Keratinocyte (primary cell): ENCODE results near the gene F2. TPM values are rescaled to one million over a fixed set of nuclear protein-coding genes. Genes with fewer than 3 reads are reported as not detected.
"Not testable (repeated sequence)": the region's sequence is repeated elsewhere in the genome, so short reads cannot be mapped to it uniquely, and the experiment has no call there.

Experiments
- DNase-seq: peaks from one replicate; pipeline ENCODE4 v3.0.0-alpha.2; 2011; ENCODE audit warnings: low read depth, missing footprints, low spot score
- FAIRE-seq: peaks from 2 replicates; lab custom pipeline; 2011; peaks lifted over from hg19 to GRCh38; lab: Jason Lieb, UNC
- H2AFZ ChIP-seq: 2 replicates; pipeline ENCODE4 v1.6.0; 2012; ENCODE audit warnings: low read length, control low read depth, inconsistent platforms; ENCODE audit not compliant: control insufficient read depth
- H3K27ac ChIP-seq: 2 replicates; pipeline ENCODE4 v1.5.1; 2011; ENCODE audit warnings: low read length; ENCODE audit not compliant: control insufficient read depth, insufficient read depth
- H3K27me3 ChIP-seq: 3 replicates; pipeline ENCODE4 v1.6.0; 2011; ENCODE audit warnings: low read length; ENCODE audit not compliant: control insufficient read depth, insufficient read depth; ENCODE audit errors: extremely low read depth
- H3K36me3 ChIP-seq, 2 experiments: 2 replicates in 1 of 2; 3 replicates in 1 of 2; pipeline ENCODE4 v1.5.1; 2011; ENCODE audit warnings: low read length in 2 of 2, mild to moderate bottlenecking in 1 of 2; ENCODE audit not compliant: control insufficient read depth in 2 of 2, insufficient read depth in 2 of 2; ENCODE audit errors: extremely low read depth in 1 of 2
- H3K4me1 ChIP-seq: 3 replicates; pipeline ENCODE4 v1.5.1; 2011; ENCODE audit warnings: low read length; ENCODE audit not compliant: control insufficient read depth, insufficient read depth; ENCODE audit errors: extremely low read depth
- H3K4me2 ChIP-seq: 3 replicates; pipeline ENCODE4 v1.6.0; 2011; ENCODE audit warnings: low read depth, low read length; ENCODE audit not compliant: control insufficient read depth, insufficient read depth; ENCODE audit errors: extremely low read depth
- H3K4me3 ChIP-seq, 3 experiments: fragments of 200-600 bp in 1 of 3; sonication (generic) in 1 of 3; 2 replicates in 2 of 3; 3 replicates in 1 of 3; pipeline ENCODE4 v1.5.1; 2011 to 2016; ENCODE audit warnings: low read length in 3 of 3, mild to moderate bottlenecking in 3 of 3, control low read depth in 2 of 3, inconsistent platforms in 1 of 3, low read depth in 1 of 3, mixed read lengths in 1 of 3, mixed run types in 1 of 3, moderate library complexity in 1 of 3; ENCODE audit not compliant: control insufficient read depth in 2 of 3, insufficient read depth in 2 of 3; ENCODE audit errors: extremely low read depth in 1 of 3
- H3K79me2 ChIP-seq: 2 replicates; pipeline ENCODE4 v1.6.0; 2012; ENCODE audit warnings: low read length; ENCODE audit not compliant: control insufficient read depth, insufficient read depth
- H3K9ac ChIP-seq: 3 replicates; pipeline ENCODE4 v1.6.0; 2011; ENCODE audit warnings: low read length; ENCODE audit not compliant: control insufficient read depth, insufficient read depth; ENCODE audit errors: extremely low read depth
- H3K9me1 ChIP-seq: 3 replicates; pipeline ENCODE4 v1.6.0; 2011; ENCODE audit warnings: low read length; ENCODE audit not compliant: control insufficient read depth, insufficient read depth; ENCODE audit errors: extremely low read depth
- H3K9me3 ChIP-seq: 2 replicates; pipeline ENCODE4 v1.5.1; 2012; ENCODE audit warnings: low read depth, low read length; ENCODE audit not compliant: control insufficient read depth
- H4K20me1 ChIP-seq: 3 replicates; pipeline ENCODE4 v1.6.0; 2011; ENCODE audit warnings: low read length; ENCODE audit not compliant: control insufficient read depth, insufficient read depth; ENCODE audit errors: extremely low read depth
- EZH2 ChIP-seq: IDR thresholded peaks from one replicate; pipeline ENCODE4 v1.6.1; 2012; ENCODE audit warnings: inconsistent platforms, mild to moderate bottlenecking, low read length, moderate library complexity
- dilution Hi-C: fragments of 300-500 bp; cut with MboI; formaldehyde crosslinking; loops from one replicate; pipeline ENCODE4 v1.7.0; 2020; ENCODE audit warnings: low sequenced_read_pairs; ENCODE audit not compliant: extremely low pct_ligation_motif_present
- polyA plus RNA-seq, 5 experiments: library from polyadenylated mRNA; depleted of rRNA in 3 of 5; stranded (reverse) in 3 of 5; stranded (forward) in 1 of 5; unstranded in 1 of 5; fragments of >200 nt; gene quantifications; 1 replicate in 1 of 5; 2 replicates in 3 of 5; 3 replicates in 1 of 5; pipeline versions ENCODE4 v1.2.1 to v1.2.3, GENCODE V29; 2011 to 2012; ENCODE audit warnings: missing spikeins in 2 of 5, low read depth in 1 of 5, low replicate concordance in 1 of 5
- TF ChIP-seq, protein P1 (sequence below), 3 experiments: IDR thresholded peaks in 1 of 3; conservative IDR thresholded peaks in 1 of 3; optimal IDR thresholded peaks in 1 of 3; 2 replicates in 2 of 3; 3 replicates in 1 of 3; pipeline versions ENCODE3 to v1.5.1; 2011; ENCODE audit warnings: low read length in 3 of 3, mild to moderate bottlenecking in 3 of 3, moderate library complexity in 2 of 3, control low read depth in 1 of 3, inconsistent platforms in 1 of 3; ENCODE audit not compliant: insufficient read depth in 2 of 3; ENCODE audit errors: extremely low read depth in 1 of 3

The F2 gene
- polyA plus RNA-seq, 1 donor (not counting 4 experiments of a cell fraction or from before 2014, with no cell fraction given): not detected

DNA sequence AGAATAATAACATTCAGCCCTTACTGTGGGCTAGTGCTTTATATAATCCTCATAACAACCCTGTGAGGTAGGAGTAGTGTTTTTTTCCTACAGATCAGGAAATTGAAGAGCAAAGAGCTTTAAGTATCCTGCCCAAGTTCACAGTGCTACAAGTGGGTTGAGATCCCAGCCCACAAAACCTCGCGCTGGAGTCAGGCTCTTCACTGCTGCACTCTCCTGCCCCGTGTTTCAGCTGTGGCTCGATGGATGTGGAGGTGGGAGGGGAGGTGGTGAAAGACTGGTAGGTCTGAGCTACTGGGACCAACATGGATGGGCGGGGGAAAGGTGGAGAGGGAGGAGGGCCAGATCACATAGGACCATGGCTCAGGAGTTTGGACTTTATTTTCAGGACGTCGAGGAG lies 12.1 kb upstream of the F2 start:
- DNase-seq: no peak
- Histone ChIP-seq H3K79me2 (peaks cover 35% of the 10 kb centered on the region), H3K9me1 (no peaks in the 10 kb centered on the region), H3K4me3 (no peak overlapping the region), H3K4me2 (no peak overlapping the region), H2AFZ (no peak overlapping the region), H3K36me3 (peaks cover 27 to 47% of the 10 kb centered on the region in 2 experiments), H3K9me3 (no peaks in the 10 kb centered on the region), H3K9ac (no peak overlapping the region), H3K27me3 (no peaks in the 10 kb centered on the region), H3K27ac (no peak overlapping the region), H3K4me1 (peaks cover under 1% of the 10 kb centered on the region), H4K20me1 (peaks cover 3% of the 10 kb centered on the region)
- FAIRE-seq: no peak
- no peak for TF ChIP-seq EZH2
- TF ChIP-seq, protein P1, sequence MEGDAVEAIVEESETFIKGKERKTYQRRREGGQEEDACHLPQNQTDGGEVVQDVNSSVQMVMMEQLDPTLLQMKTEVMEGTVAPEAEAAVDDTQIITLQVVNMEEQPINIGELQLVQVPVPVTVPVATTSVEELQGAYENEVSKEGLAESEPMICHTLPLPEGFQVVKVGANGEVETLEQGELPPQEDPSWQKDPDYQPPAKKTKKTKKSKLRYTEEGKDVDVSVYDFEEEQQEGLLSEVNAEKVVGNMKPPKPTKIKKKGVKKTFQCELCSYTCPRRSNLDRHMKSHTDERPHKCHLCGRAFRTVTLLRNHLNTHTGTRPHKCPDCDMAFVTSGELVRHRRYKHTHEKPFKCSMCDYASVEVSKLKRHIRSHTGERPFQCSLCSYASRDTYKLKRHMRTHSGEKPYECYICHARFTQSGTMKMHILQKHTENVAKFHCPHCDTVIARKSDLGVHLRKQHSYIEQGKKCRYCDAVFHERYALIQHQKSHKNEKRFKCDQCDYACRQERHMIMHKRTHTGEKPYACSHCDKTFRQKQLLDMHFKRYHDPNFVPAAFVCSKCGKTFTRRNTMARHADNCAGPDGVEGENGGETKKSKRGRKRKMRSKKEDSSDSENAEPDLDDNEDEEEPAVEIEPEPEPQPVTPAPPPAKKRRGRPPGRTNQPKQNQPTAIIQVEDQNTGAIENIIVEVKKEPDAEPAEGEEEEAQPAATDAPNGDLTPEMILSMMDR (optimal IDR thresholded peaks at IDR 0.05 in 1 of 3, IDR thresholded peaks at IDR 0.05 in 1 of 3, conservative IDR thresholded peaks at IDR 0.05 in 1 of 3; ENCODE audit: extremely low read depth in 1 of 3, insufficient read depth in 2 of 3, low read length in 3 of 3): no peak
- dilution Hi-C loops: no loop called here

DNA sequence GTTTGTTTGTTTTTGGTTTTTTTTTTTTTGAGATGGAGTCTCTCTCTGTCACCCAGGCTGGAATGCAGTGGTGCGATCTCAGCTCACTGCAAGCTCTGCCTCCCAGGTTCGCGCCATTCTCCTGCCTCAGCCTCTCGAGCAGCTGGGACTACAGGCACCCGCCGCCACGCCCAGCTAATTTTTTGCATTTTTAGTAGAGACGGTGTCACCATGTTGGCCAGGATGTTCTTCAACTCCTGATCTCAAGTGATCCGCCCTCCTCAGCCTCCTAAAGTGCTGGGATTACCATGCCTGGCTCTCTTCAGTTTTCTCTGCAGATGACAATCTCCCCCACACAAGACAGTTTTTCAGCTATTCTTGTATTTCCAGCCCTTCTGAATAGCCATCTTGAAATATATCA lies 9.7 kb upstream of the F2 start:
- Histone ChIP-seq H3K36me3 (peaks cover 14 to 31% of the 10 kb centered on the region in 2 experiments), H3K79me2 (peaks cover 17% of the 10 kb centered on the region)
- H3K27me3 ChIP-seq, H2AFZ ChIP-seq, H3K4me3 ChIP-seq, H3K9ac ChIP-seq, FAIRE-seq, H3K9me3 ChIP-seq, H3K4me1 ChIP-seq, H3K9me1 ChIP-seq, H3K4me2 ChIP-seq, H3K27ac ChIP-seq, H4K20me1 ChIP-seq, dilution Hi-C loops, DNase-seq: not testable (repeated sequence)

DNA sequence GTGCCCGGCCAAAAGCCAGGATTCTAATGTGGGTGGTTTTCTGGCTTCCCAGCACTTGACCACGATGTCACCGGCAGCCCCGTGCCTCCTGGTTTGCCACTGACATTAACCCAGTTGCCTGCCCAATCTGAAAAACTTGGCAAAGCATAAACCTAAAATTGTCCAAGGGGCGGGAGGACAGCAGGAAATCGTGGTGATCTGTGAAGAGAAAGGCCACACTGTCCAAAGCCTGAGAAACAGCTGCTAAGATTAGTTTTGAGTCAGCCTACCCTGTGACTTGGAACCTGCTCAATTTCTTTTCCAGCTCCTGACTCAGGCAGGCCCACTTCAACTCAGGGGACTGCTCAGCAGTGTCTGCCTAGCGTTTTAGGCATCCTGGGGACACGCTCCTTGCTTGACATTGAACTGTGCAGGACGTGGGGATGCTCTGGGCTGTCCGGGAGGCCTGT lies 8.2 kb upstream of the F2 start:
- Histone ChIP-seq H4K20me1 (peaks cover under 1% of the 10 kb centered on the region), H3K4me1 (peaks cover 6% of the 10 kb centered on the region), H3K9me3 (no peaks in the 10 kb centered on the region), H3K9me1 (no peaks in the 10 kb centered on the region), H2AFZ (no peak overlapping the region), H3K4me3 (no peak overlapping the region), H3K4me2 (no peak overlapping the region), H3K9ac (no peak overlapping the region), H3K27me3 (no peaks in the 10 kb centered on the region), H3K36me3 (peaks cover 10 to 19% of the 10 kb centered on the region in 2 experiments), H3K79me2 (peaks cover 2% of the 10 kb centered on the region), H3K27ac (no peak overlapping the region)
- TF ChIP-seq, protein P1 (optimal IDR thresholded peaks at IDR 0.05 in 1 of 3, IDR thresholded peaks at IDR 0.05 in 1 of 3, conservative IDR thresholded peaks at IDR 0.05 in 1 of 3; ENCODE audit: extremely low read depth in 1 of 3, insufficient read depth in 2 of 3, low read length in 3 of 3): no peak
- no peak for TF ChIP-seq EZH2
- DNase-seq: no peak
- FAIRE-seq: no peak
- dilution Hi-C loops: no loop called here
